Endothelial cell of hepatic sinusoid (primary cell): ENCODE measurements around the gene PRKAA2.

Source experiments
- in situ Hi-C: cut with HindIII; loops from 2 replicates; pipeline ENCODE4 v1.10.0; 2017; ENCODE audit warnings: low sequenced_read_pairs

PRKAA2 gene

GRCh38 chr1:56712150-56712549, 67.0 kb downstream of the PRKAA2 start:
- in situ Hi-C loops = no loop called here

- in situ Hi-C loops = no loop called here
Observed at GRCh38 chr1:56713112-56713511, 68.0 kb downstream of the PRKAA2 start.

- in situ Hi-C loops = no loop called here
Observed at GRCh38 chr1:56715156-56715555, 70.0 kb downstream of the PRKAA2 start.

GRCh38 chr1:56719171-56719570, 74.1 kb downstream of the PRKAA2 start:
- in situ Hi-C loops = no loop called here

GRCh38 chr1:56726706-56727105, 81.6 kb downstream of the PRKAA2 start:
- in situ Hi-C loops = no loop called here

- in situ Hi-C loops = no loop called here
Observed at GRCh38 chr1:56728964-56729363, 83.8 kb downstream of the PRKAA2 start.

- in situ Hi-C loops = no loop called here
Observed at GRCh38 chr1:56745231-56745630, 100.1 kb downstream of the PRKAA2 start.

- in situ Hi-C loops = no loop called here
Observed at GRCh38 chr1:56754708-56755479, 109.8 kb downstream of the PRKAA2 start.

- in situ Hi-C loops = no loop called here
Observed at GRCh38 chr1:56755911-56756310, 110.8 kb downstream of the PRKAA2 start.

GRCh38 chr1:56758135-56758534, 113.0 kb downstream of the PRKAA2 start:
- in situ Hi-C loops = no loop called here

GRCh38 chr1:56758794-56759193, 113.7 kb downstream of the PRKAA2 start:
- in situ Hi-C loops = no loop called here
